PC-3 (cell line): Measurements from ENCODE around the gene REEP3. TPM values are rescaled to one million over a fixed set of nuclear protein-coding genes. Genes with fewer than 3 reads are reported as not detected.

ENCODE experiments used
- ATAC-seq: fragments of 200-7000 bp; cut with Tn5 transposase; 2 replicates; pipeline ENCODE4 v1.9.1; 2020; ENCODE audit warnings: mild to moderate bottlenecking, moderate library complexity
- BruUV-seq: library from RNA; stranded (reverse); fragments of 400-500 nt; replicated peaks from 2 replicates; lab custom pipeline; 2021; lab: Mats Ljungman, UMichigan
- CTCF ChIA-PET: fragments of 300-600 bp; sonication (Branson Sonifier 250); formaldehyde crosslinking; loops from one replicate; lab custom pipeline; 2022; ENCODE audit warnings: antibody characterized with exemption; lab: Charles Lee
- POLR2A ChIA-PET: fragments of 300-600 bp; sonication (Branson Sonifier 250); formaldehyde crosslinking; loops from one replicate; lab custom pipeline; 2022; ENCODE audit warnings: antibody characterized with exemption; ENCODE audit not compliant: unreplicated experiment; lab: Charles Lee
- DNase-seq: peaks from one replicate; pipeline ENCODE4 v3.0.0-alpha.2; 2015
- H2AFZ ChIP-seq: fragments of 300-600 bp; sonication (generic); 2 replicates; pipeline ENCODE4 v1.6.0; 2016; ENCODE audit warnings: antibody characterized with exemption, low read length
- H3F3A ChIP-seq: fragments of 300-600 bp; sonication (generic); one replicate; pipeline ENCODE4 v1.6.0; 2017; ENCODE audit warnings: antibody characterized with exemption, low read length, control low read depth, mild to moderate bottlenecking; ENCODE audit not compliant: unreplicated experiment
- H3K27ac ChIP-seq: fragments of 300-600 bp; sonication (generic); 2 replicates; pipeline ENCODE4 v1.5.1; 2016; ENCODE audit warnings: mild to moderate bottlenecking, low read length
- H3K27me3 ChIP-seq: fragments of 300-600 bp; sonication (generic); 2 replicates; pipeline ENCODE4 v1.6.1; 2016; ENCODE audit warnings: low read length, mixed read lengths
- H3K36me3 ChIP-seq: fragments of 300-600 bp; sonication (generic); 2 replicates; pipeline ENCODE4 v1.6.1; 2016; ENCODE audit warnings: low read depth, mixed run types, low read length, mixed read lengths
- H3K4me1 ChIP-seq: fragments of 300-600 bp; sonication (generic); 2 replicates; pipeline ENCODE4 v1.5.1; 2016; ENCODE audit warnings: low read length; ENCODE audit not compliant: insufficient read depth
- H3K4me2 ChIP-seq: fragments of 300-600 bp; sonication (generic); 2 replicates; pipeline ENCODE4 v1.6.0; 2016; ENCODE audit warnings: low read length
- H3K4me3 ChIP-seq: fragments of 300-600 bp; sonication (generic); 2 replicates; pipeline ENCODE4 v1.5.1; 2016; ENCODE audit warnings: mild to moderate bottlenecking, low read length, mixed read lengths
- H3K79me2 ChIP-seq: fragments of 300-600 bp; sonication (generic); 2 replicates; pipeline ENCODE4 v1.6.1; 2017; ENCODE audit warnings: low read length, mixed read lengths
- H3K9ac ChIP-seq: fragments of 300-600 bp; sonication (generic); 2 replicates; pipeline ENCODE4 v1.6.0; 2016; ENCODE audit warnings: mild to moderate bottlenecking, low read length
- H3K9me2 ChIP-seq: fragments of 300-600 bp; sonication (generic); replicated peaks from 2 replicates; pipeline ENCODE4 v1.6.1; 2016; ENCODE audit warnings: mixed run types, low read length, mixed read lengths
- H3K9me3 ChIP-seq: fragments of 300-600 bp; sonication (generic); 2 replicates; pipeline ENCODE4 v1.6.1; 2016; ENCODE audit warnings: low read length, mixed read lengths
- H4K20me1 ChIP-seq: fragments of 300-600 bp; sonication (generic); 2 replicates; pipeline ENCODE4 v1.6.1; 2016; ENCODE audit warnings: low read length, mixed read lengths
- EZH2 ChIP-seq: fragments of 300-600 bp; sonication (generic); IDR thresholded peaks from one replicate; pipeline ENCODE4 v1.6.1; 2017; ENCODE audit warnings: antibody characterized with exemption, mild to moderate bottlenecking, low read length; ENCODE audit not compliant: unreplicated experiment
- EZH2phosphoT487 ChIP-seq: fragments of 300-600 bp; sonication (generic); IDR thresholded peaks from 2 replicates; pipeline ENCODE4 v1.6.1; 2018; ENCODE audit warnings: mild to moderate bottlenecking, antibody characterized with exemption, low read length, borderline replicate concordance
- intact Hi-C: fragments of 100-400 bp; cut with micrococcal nuclease; formaldehyde crosslinking; loops from 2 replicates; pipeline ENCODE4 v1.9.0; 2023
- total RNA-seq: library from RNA; depleted of rRNA; stranded (reverse); fragments of >200 nt; gene quantifications from 2 replicates; pipeline ENCODE4 v1.2.3, GENCODE V29; 2014
- TF ChIP-seq, protein P1 (sequence below): fragments of 300-600 bp; sonication (generic); conservative IDR thresholded peaks from 2 replicates; pipeline ENCODE4 v1.5.1; 2017; ENCODE audit warnings: antibody characterized with exemption, low read depth, mild to moderate bottlenecking, low read length

The REEP3 gene
- total RNA-seq, 1 experiment from 2014 or later = 75.2 TPM

DNA sequence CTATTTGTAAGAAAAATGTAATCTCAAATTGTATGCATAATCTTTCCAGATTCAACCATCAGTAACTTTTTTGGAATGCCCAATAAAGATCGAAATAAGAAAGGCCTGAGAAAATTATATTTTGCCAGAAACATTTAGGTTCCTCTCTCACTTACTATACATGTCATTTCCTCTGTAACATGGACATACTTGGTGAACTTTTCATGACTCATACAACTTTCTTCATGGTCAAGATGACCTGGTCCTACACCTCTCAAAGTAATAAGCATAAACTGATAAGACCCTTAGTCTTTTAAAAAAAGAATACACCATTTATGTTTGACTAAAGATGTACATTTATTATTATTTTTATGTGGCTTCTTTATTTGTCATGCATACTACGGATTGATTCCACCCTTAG is 125.3 kb downstream of the REEP3 start:
- Histone ChIP-seq H3K27ac (no peak overlapping the region), H3K4me2 (no peak overlapping the region), H3K36me3 (no peaks in the 10 kb centered on the region), H3K9me3 (no peaks in the 10 kb centered on the region), H3K9ac (no peak overlapping the region), H2AFZ (no peak overlapping the region), H3K79me2 (no peaks in the 10 kb centered on the region), H3K4me3 (no peak overlapping the region), H3F3A (no peaks in the 10 kb centered on the region), H3K9me2 (no peaks in the 10 kb centered on the region), H3K4me1 (no peaks in the 10 kb centered on the region), H4K20me1 (no peaks in the 10 kb centered on the region), H3K27me3 (no peaks in the 10 kb centered on the region)
- CTCF ChIA-PET = no interaction called here
- ATAC-seq (no peak), DNase-seq (no peak)
- intact Hi-C loops = no loop called here
- TF ChIP-seq EZH2phosphoT487 = no peak
- TF ChIP-seq EZH2 = no peak
- POLR2A ChIA-PET = no interaction called here
- BruUV-seq = no TSS peak

DNA sequence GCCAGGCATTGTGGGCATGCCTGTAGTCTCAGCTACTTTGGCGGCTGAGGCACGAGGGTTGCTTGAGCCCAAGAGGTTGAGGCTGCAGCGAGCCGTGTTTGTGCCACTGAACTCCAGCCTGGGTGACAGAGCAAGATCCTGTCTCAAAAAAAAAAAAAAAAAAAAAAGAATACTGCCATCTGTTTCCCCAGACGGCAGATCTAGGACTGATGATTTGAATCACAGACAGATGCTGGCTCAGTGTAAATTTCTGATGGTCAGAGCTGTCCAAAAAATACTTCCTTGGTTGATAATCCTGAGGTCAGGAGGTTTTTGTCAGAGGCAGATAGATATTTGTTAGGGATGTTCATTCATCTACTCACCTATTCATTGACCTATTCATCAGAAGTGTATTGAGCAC is 130.7 kb downstream of the REEP3 start:
- no peak for TF ChIP-seq EZH2phosphoT487
- TF ChIP-seq EZH2 = no peak
- TF ChIP-seq, protein P1, sequence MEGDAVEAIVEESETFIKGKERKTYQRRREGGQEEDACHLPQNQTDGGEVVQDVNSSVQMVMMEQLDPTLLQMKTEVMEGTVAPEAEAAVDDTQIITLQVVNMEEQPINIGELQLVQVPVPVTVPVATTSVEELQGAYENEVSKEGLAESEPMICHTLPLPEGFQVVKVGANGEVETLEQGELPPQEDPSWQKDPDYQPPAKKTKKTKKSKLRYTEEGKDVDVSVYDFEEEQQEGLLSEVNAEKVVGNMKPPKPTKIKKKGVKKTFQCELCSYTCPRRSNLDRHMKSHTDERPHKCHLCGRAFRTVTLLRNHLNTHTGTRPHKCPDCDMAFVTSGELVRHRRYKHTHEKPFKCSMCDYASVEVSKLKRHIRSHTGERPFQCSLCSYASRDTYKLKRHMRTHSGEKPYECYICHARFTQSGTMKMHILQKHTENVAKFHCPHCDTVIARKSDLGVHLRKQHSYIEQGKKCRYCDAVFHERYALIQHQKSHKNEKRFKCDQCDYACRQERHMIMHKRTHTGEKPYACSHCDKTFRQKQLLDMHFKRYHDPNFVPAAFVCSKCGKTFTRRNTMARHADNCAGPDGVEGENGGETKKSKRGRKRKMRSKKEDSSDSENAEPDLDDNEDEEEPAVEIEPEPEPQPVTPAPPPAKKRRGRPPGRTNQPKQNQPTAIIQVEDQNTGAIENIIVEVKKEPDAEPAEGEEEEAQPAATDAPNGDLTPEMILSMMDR = no peak
- Histone ChIP-seq H3K4me3 (no peak overlapping the region), H3K27me3 (no peaks in the 10 kb centered on the region), H3K79me2 (no peaks in the 10 kb centered on the region), H3F3A (no peaks in the 10 kb centered on the region), H3K4me1 (no peaks in the 10 kb centered on the region), H3K9me2 (no peaks in the 10 kb centered on the region), H3K4me2 (no peak overlapping the region), H3K9ac (no peak overlapping the region), H3K27ac (no peak overlapping the region), H3K9me3 (no peaks in the 10 kb centered on the region), H4K20me1 (no peaks in the 10 kb centered on the region), H2AFZ (no peak overlapping the region), H3K36me3 (no peaks in the 10 kb centered on the region)
- ATAC-seq (no peak), DNase-seq (no peak)
- BruUV-seq = no TSS peak
- POLR2A ChIA-PET = no interaction called here
- CTCF ChIA-PET = no interaction called here
- intact Hi-C loops = no loop called here

- Histone ChIP-seq H2AFZ (no peak overlapping the region), H3K9ac (no peak overlapping the region), H4K20me1 (no peaks in the 10 kb centered on the region), H3K27ac (no peak overlapping the region), H3K4me1 (no peaks in the 10 kb centered on the region), H3K27me3 (no peaks in the 10 kb centered on the region), H3K4me3 (no peak overlapping the region), H3K4me2 (no peak overlapping the region), H3K9me2 (no peaks in the 10 kb centered on the region), H3K9me3 (no peaks in the 10 kb centered on the region), H3K36me3 (no peaks in the 10 kb centered on the region), H3K79me2 (no peaks in the 10 kb centered on the region), H3F3A (no peaks in the 10 kb centered on the region)
- ChIA-PET POLR2A (no interaction called here), CTCF (interaction anchor here (0.7 kb wide), 1 partner anchor 449 kb away, joined by 3 read pairs; no protein-coding TSS in a partner anchor)
- TF ChIP-seq EZH2 (no peak), EZH2phosphoT487 (no peak)
- TF ChIP-seq, protein P1 = no peak
- no TSS peak for BruUV-seq
- intact Hi-C loops = no loop called here
- ATAC-seq (no peak), DNase-seq (no peak)
Observed at GRCh38 chr10:63653747-63654146, 132.5 kb downstream of the REEP3 start.
